B cell (primary cell): ENCODE results near the gene MCRIP2. TPM values are rescaled to one million over a fixed set of nuclear protein-coding genes. Genes with fewer than 3 reads are reported as not detected.

Experiments
- ATAC-seq: fragments of 200-7000 bp; cut with Tn5 transposase; one replicate; pipeline ENCODE4 v1.10.0; 2021; ENCODE audit warnings: low read depth, mild to moderate bottlenecking, moderate number of reproducible peaks, moderate library complexity
- CTCF ChIA-PET: fragments of 350-600 bp; sonication (Branson Sonifier 250); formaldehyde crosslinking; loops from one replicate; lab custom pipeline; 2021; ENCODE audit warnings: antibody characterized with exemption, inconsistent platforms; lab: Charles Lee
- POLR2A ChIA-PET: fragments of 350-600 bp; sonication (Branson Sonifier 250); formaldehyde crosslinking; loops from one replicate; lab custom pipeline; 2021; ENCODE audit warnings: antibody characterized with exemption; lab: Charles Lee
- DNase-seq: peaks from one replicate; pipeline ENCODE4 v3.0.0; 2013
- H2AFZ ChIP-seq: 2 replicates; pipeline ENCODE4 v1.6.1; 2012; ENCODE audit warnings: mild to moderate bottlenecking, low read depth, low read length; ENCODE audit not compliant: insufficient read depth, poor library complexity, severe bottlenecking
- H3K27ac ChIP-seq, 2 donors: 1 replicate in 1 of 2; 2 replicates in 1 of 2; pipeline ENCODE4 v1.5.1; 2012 to 2013; ENCODE audit warnings: low read length in 2 of 2, mild to moderate bottlenecking in 2 of 2, moderate library complexity in 1 of 2
- H3K27me3 ChIP-seq, 4 experiments: fragments of 200-600 bp in 1 of 4; sonication (generic) in 1 of 4; replicated peaks in 1 of 4; 1 replicate in 2 of 4; 2 replicates in 2 of 4; pipeline versions ENCODE4 v1.6.1 to v1.7.0; 2013 to 2016; ENCODE audit warnings: low read length in 3 of 4, mild to moderate bottlenecking in 2 of 4, mixed read lengths in 1 of 4, moderate library complexity in 1 of 4; ENCODE audit not compliant: insufficient read depth in 4 of 4, control insufficient read depth in 3 of 4; ENCODE audit errors: control extremely low read depth in 1 of 4
- H3K36me3 ChIP-seq, 2 experiments: replicated peaks in 1 of 2; 1 replicate in 1 of 2; 2 replicates in 1 of 2; pipeline versions ENCODE4 v1.6.1 to v1.7.1; 2013; ENCODE audit warnings: low read length in 1 of 2; ENCODE audit not compliant: insufficient read depth in 2 of 2, control insufficient read depth in 1 of 2; ENCODE audit errors: control extremely low read depth in 1 of 2, extremely low read depth in 1 of 2
- H3K4me1 ChIP-seq, 2 donors: fragments of 200-600 bp in 1 of 2; sonication (generic) in 1 of 2; 1 replicate in 1 of 2; 2 replicates in 1 of 2; pipeline versions ENCODE4 v1.5.1 to v1.6.1; 2013 to 2017; ENCODE audit warnings: low read length in 2 of 2; ENCODE audit not compliant: control insufficient read depth in 2 of 2, insufficient read depth in 2 of 2
- H3K4me2 ChIP-seq: replicated peaks from 2 replicates; pipeline ENCODE3; 2012; ENCODE audit warnings: mild to moderate bottlenecking, low read depth, low read length; ENCODE audit not compliant: poor library complexity, severe bottlenecking
- H3K4me3 ChIP-seq, 5 experiments: fragments of 200-600 bp in 1 of 5; sonication (generic) in 1 of 5; 1 replicate in 3 of 5; 2 replicates in 2 of 5; pipeline versions ENCODE4 v1.5.1 to v1.7.0; 2011 to 2016; ENCODE audit warnings: low read length in 4 of 5, mild to moderate bottlenecking in 4 of 5, low read depth in 2 of 5, control low read depth in 1 of 5, moderate library complexity in 1 of 5; ENCODE audit not compliant: insufficient read depth in 1 of 5; ENCODE audit errors: control extremely low read depth in 1 of 5, extremely low read depth in 1 of 5
- H3K79me2 ChIP-seq: fragments of 200-600 bp; sonication (generic); one replicate; pipeline ENCODE4 v1.6.0; 2016; ENCODE audit warnings: low read length; ENCODE audit not compliant: control insufficient read depth, insufficient read depth
- H3K9ac ChIP-seq: fragments of 200-600 bp; sonication (generic); 2 replicates; pipeline ENCODE4 v1.6.1; 2017; ENCODE audit warnings: mild to moderate bottlenecking, low read length, moderate library complexity
- H3K9me3 ChIP-seq, 3 donors: one replicate each; pipeline versions ENCODE4 v1.6.1 to v1.7.1; 2013; ENCODE audit warnings: low read length in 2 of 3; ENCODE audit not compliant: control insufficient read depth in 2 of 3, insufficient read depth in 1 of 3; ENCODE audit errors: control extremely low read depth in 1 of 3
- H4K20me1 ChIP-seq: 2 replicates; pipeline ENCODE4 v1.6.0; 2012; ENCODE audit warnings: mild to moderate bottlenecking, low read length; ENCODE audit not compliant: insufficient read depth, control insufficient read depth, poor library complexity, severe bottlenecking
- H3K27ac Mint-ChIP-seq: one replicate; pipeline ENCODE4 v1.8.0; 2021; ENCODE audit warnings: mixed read lengths
- H3K27me3 Mint-ChIP-seq: one replicate; pipeline ENCODE4 v1.8.0; 2021; ENCODE audit warnings: mixed read lengths
- H3K4me1 Mint-ChIP-seq: one replicate; pipeline ENCODE4 v1.8.0; 2021; ENCODE audit warnings: mixed read lengths
- H3K4me3 Mint-ChIP-seq: one replicate; pipeline ENCODE4 v1.8.0; 2021; ENCODE audit warnings: mixed read lengths
- H3K9me3 Mint-ChIP-seq: one replicate; pipeline ENCODE4 v1.8.0; 2022; ENCODE audit warnings: mixed read lengths; ENCODE audit not compliant: insufficient read depth
- EZH2 ChIP-seq: IDR thresholded peaks from 2 replicates; pipeline ENCODE4 v1.6.1; 2012; ENCODE audit warnings: borderline replicate concordance, low read depth, mild to moderate bottlenecking, moderate library complexity, low read length; ENCODE audit not compliant: insufficient read depth, poor library complexity, severe bottlenecking
- WGBS: methylation state at CpG from one replicate; pipeline ENCODE4 v1.1.5; 2013; ENCODE audit warnings: missing lambda C conversion rate; ENCODE audit not compliant: insufficient coverage; 5-methylcytosine and 5-hydroxymethylcytosine counted together
- intact Hi-C: fragments of 100-400 bp; cut with micrococcal nuclease; formaldehyde crosslinking; loops from one replicate; pipeline ENCODE4 v1.10.0; 2022
- polyA plus RNA-seq: library from polyadenylated mRNA; depleted of rRNA; stranded (reverse); fragments of >200 nt; gene quantifications from 2 replicates; pipeline ENCODE4 v1.2.3, GENCODE V29; 2012
- total RNA-seq, 2 donors: library from RNA; stranded (reverse); fragments of 120-200 nt in 1 of 2; gene quantifications; 1 replicate in 1 of 2; 2 replicates in 1 of 2; pipeline versions ENCODE4 v1.2.3 to v1.2.4, GENCODE V29; 2013 to 2022
- TF ChIP-seq, protein P1 (sequence below): fragments of 200-600 bp; IDR thresholded peaks from one replicate; pipeline ENCODE4 v1.8.0; 2022; ENCODE audit warnings: antibody characterized with exemption, mild to moderate bottlenecking

Gene MCRIP2
- total and polyA plus RNA-seq, 2 donors (not counting 1 experiment from before 2014, with no cell fraction given) = 29.2 to 46.0 TPM

DNA sequence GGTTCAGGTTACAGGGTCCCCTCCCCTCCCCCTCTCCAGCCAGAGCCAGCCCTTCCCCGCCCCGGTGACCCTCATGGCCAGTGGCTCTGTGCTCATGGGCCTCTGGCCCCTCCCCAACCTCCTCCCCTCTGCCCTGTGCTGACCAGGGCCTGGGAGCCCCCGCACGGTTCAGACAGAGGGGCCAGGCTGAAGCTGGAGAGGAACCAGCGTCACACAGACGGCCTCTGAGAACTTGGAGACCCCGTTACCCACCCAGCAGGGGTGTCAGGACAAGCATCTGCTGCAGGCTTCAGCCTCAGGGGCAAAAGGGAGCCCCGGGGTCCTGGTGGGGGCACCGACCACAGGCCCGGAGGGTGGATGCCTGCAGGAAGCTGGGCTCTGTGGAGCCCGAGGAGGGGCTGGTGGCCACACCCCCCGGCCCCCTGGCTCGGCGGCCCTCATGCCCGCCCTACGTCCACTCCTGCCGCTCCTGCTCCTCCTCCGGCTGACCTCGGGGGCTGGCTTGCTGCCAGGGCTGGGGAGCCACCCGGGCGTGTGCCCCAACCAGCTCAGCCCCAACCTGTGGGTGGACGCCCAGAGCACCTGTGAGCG is 10.7 kb upstream of the MCRIP2 start, which contains the start of gene WFIKKN1:
WFIKKN1 (plus strand) TSS at position 171 of the 591 bp plus-strand sequence; CDS start at position 440, 269 bp downstream.
- H3K27ac ChIP-seq = no peak within 1 kb of the TSS
- H3K27ac Mint-ChIP-seq = no peak within 1 kb of the TSS
- H3K4me3 ChIP-seq = no peak within 1 kb of the TSS
- no peak within 1 kb of the TSS for H3K4me2 ChIP-seq
- H3K9me3 ChIP-seq = no peaks in the 10 kb centered on the region
- no peak within 1 kb of the TSS for H3K4me3 Mint-ChIP-seq
- H2AFZ ChIP-seq = no peak within 1 kb of the TSS
- TF ChIP-seq, protein P1, sequence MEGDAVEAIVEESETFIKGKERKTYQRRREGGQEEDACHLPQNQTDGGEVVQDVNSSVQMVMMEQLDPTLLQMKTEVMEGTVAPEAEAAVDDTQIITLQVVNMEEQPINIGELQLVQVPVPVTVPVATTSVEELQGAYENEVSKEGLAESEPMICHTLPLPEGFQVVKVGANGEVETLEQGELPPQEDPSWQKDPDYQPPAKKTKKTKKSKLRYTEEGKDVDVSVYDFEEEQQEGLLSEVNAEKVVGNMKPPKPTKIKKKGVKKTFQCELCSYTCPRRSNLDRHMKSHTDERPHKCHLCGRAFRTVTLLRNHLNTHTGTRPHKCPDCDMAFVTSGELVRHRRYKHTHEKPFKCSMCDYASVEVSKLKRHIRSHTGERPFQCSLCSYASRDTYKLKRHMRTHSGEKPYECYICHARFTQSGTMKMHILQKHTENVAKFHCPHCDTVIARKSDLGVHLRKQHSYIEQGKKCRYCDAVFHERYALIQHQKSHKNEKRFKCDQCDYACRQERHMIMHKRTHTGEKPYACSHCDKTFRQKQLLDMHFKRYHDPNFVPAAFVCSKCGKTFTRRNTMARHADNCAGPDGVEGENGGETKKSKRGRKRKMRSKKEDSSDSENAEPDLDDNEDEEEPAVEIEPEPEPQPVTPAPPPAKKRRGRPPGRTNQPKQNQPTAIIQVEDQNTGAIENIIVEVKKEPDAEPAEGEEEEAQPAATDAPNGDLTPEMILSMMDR = no peak
- no peak for TF ChIP-seq EZH2
- peaks cover 8% of the 10 kb centered on the region for H3K79me2 ChIP-seq
- no peaks in the 10 kb centered on the region for H3K27me3 Mint-ChIP-seq
- ATAC-seq = no peak
- intact Hi-C loops = no loop called here
- DNase-seq = no peak
- peaks cover 13% of the 10 kb centered on the region for H4K20me1 ChIP-seq
- peaks cover 0 to 11% of the 10 kb centered on the region in 2 experiments for H3K36me3 ChIP-seq
- no peaks in the 10 kb centered on the region for H3K9me3 Mint-ChIP-seq
- no peaks in the 10 kb centered on the region for H3K27me3 ChIP-seq
- peaks cover 3% of the 10 kb centered on the region for H3K4me1 Mint-ChIP-seq
- 5% methylated on average over 22 of the region's 23 CpGs for WGBS
- ChIA-PET CTCF (no interaction called here), POLR2A (no interaction called here)
- no peak within 1 kb of the TSS for H3K9ac ChIP-seq
- peaks cover 6 to 11% of the 10 kb centered on the region in 2 donors for H3K4me1 ChIP-seq

DNA sequence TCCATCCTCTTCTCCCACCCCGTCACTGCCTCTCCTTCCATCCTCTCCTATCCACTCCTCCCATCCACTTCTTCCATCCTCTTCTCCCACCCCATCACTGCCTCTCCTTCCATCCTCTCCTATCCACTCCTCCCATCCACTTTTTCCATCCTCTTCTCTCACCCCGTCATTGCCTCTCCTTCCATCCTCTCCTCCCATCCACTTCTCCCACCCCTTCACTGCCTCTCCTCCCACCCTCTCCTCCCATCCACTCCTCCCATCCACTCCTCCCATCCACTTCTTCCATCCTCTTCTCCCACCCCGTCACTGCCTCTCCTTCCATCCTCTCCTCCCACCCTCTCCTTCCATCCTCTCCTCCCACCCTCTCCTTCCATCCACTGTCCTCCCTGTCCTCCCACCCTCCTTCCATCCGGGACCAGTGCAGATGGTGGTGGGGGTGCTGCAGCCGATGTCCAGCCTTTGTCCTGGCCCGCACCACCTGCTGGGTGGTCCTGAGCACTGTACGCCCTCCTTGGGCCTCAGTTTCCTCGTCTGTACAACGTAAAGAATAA is 9.7 kb upstream of the MCRIP2 start:
- Histone ChIP-seq H4K20me1 (peaks cover 13% of the 10 kb centered on the region), H3K36me3 (peaks cover 0 to 9% of the 10 kb centered on the region in 2 experiments), H3K27ac (no peak overlapping the region), H3K4me3 (no peak overlapping the region), H3K4me1 (peaks cover 6 to 11% of the 10 kb centered on the region in 2 donors), H3K4me2 (no peak overlapping the region), H3K9ac (no peak overlapping the region), H3K9me3 (no peaks in the 10 kb centered on the region), H3K27me3 (no peaks in the 10 kb centered on the region), H2AFZ (no peak overlapping the region), H3K79me2 (peaks cover 10% of the 10 kb centered on the region)
- Mint-ChIP-seq H3K27ac (no peak overlapping the region), H3K4me3 (no peak overlapping the region), H3K27me3 (no peaks in the 10 kb centered on the region), H3K9me3 (no peaks in the 10 kb centered on the region), H3K4me1 (peaks cover 7% of the 10 kb centered on the region)
- POLR2A ChIA-PET = no interaction called here
- TF ChIP-seq EZH2 = no peak
- TF ChIP-seq, protein P1 = no peak
- no peak for ATAC-seq
- 74% methylated on average over 7 of the region's 9 CpGs for WGBS
- intact Hi-C loops = no loop called here
- DNase-seq = no peak
- CTCF ChIA-PET = no interaction called here
